Measurements from ENCODE around the gene CCDC7.
"Not testable (repeated sequence)": the region's sequence is repeated elsewhere in the genome, so short reads cannot be mapped to it uniquely, and the experiment has no call there.

DNA sequence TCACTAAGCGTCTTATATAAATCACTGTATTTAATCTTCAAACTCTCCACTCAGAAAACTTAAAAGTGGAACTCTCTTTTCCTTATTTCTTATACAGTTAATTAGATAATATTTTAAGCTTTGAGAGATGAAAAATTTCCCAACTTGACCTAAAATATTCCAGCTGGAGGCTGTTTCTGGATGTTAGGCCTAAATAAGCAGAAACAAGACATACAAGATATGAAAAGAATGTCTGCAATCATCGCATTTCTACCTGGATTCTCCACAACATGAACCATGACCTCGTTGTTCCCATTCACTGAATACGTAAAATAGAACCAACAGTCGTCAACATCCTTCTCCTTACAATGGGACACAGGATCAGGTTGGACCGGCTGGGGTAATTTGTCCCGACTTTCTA lies 464.0 kb downstream of the CCDC7 start:
- TF ChIP-seq, protein P1, sequence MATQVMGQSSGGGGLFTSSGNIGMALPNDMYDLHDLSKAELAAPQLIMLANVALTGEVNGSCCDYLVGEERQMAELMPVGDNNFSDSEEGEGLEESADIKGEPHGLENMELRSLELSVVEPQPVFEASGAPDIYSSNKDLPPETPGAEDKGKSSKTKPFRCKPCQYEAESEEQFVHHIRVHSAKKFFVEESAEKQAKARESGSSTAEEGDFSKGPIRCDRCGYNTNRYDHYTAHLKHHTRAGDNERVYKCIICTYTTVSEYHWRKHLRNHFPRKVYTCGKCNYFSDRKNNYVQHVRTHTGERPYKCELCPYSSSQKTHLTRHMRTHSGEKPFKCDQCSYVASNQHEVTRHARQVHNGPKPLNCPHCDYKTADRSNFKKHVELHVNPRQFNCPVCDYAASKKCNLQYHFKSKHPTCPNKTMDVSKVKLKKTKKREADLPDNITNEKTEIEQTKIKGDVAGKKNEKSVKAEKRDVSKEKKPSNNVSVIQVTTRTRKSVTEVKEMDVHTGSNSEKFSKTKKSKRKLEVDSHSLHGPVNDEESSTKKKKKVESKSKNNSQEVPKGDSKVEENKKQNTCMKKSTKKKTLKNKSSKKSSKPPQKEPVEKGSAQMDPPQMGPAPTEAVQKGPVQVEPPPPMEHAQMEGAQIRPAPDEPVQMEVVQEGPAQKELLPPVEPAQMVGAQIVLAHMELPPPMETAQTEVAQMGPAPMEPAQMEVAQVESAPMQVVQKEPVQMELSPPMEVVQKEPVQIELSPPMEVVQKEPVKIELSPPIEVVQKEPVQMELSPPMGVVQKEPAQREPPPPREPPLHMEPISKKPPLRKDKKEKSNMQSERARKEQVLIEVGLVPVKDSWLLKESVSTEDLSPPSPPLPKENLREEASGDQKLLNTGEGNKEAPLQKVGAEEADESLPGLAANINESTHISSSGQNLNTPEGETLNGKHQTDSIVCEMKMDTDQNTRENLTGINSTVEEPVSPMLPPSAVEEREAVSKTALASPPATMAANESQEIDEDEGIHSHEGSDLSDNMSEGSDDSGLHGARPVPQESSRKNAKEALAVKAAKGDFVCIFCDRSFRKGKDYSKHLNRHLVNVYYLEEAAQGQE (IDR thresholded peaks at IDR 0.05; ENCODE audit: low read depth): not testable (repeated sequence)
- not testable (repeated sequence) for TF ChIP-seq RAD21 (IDR thresholded peaks at IDR 0.05; ENCODE audit: low read depth); YY1 (IDR thresholded peaks at IDR 0.05; ENCODE audit: extremely low read depth, insufficient replicate concordance, low read depth, low read length); CEBPB (IDR thresholded peaks at IDR 0.05; ENCODE audit: low read depth); EZH2phosphoT487 (IDR thresholded peaks at IDR 0.05; ENCODE audit: borderline replicate concordance); POLR2A (IDR thresholded peaks at IDR 0.05; ENCODE audit: borderline replicate concordance, extremely low read depth, insufficient read depth, insufficient read length); POLR2AphosphoS5 (IDR thresholded peaks at IDR 0.05; ENCODE audit: low read depth, low read length); SP1 (IDR thresholded peaks at IDR 0.05; ENCODE audit: low read depth); EZH2 (IDR thresholded peaks at IDR 0.05); SIN3A (IDR thresholded peaks at IDR 0.05; ENCODE audit: low read depth)
- TF ChIP-seq, protein P2, sequence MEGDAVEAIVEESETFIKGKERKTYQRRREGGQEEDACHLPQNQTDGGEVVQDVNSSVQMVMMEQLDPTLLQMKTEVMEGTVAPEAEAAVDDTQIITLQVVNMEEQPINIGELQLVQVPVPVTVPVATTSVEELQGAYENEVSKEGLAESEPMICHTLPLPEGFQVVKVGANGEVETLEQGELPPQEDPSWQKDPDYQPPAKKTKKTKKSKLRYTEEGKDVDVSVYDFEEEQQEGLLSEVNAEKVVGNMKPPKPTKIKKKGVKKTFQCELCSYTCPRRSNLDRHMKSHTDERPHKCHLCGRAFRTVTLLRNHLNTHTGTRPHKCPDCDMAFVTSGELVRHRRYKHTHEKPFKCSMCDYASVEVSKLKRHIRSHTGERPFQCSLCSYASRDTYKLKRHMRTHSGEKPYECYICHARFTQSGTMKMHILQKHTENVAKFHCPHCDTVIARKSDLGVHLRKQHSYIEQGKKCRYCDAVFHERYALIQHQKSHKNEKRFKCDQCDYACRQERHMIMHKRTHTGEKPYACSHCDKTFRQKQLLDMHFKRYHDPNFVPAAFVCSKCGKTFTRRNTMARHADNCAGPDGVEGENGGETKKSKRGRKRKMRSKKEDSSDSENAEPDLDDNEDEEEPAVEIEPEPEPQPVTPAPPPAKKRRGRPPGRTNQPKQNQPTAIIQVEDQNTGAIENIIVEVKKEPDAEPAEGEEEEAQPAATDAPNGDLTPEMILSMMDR (IDR thresholded peaks at IDR 0.05 in 2 of 3, conservative IDR thresholded peaks at IDR 0.05 in 1 of 3; ENCODE audit: borderline replicate concordance in 1 of 3, insufficient read depth in 1 of 3, low read depth in 2 of 3, low read length in 2 of 3): not testable (repeated sequence)
- TF ChIP-seq, protein P3, sequence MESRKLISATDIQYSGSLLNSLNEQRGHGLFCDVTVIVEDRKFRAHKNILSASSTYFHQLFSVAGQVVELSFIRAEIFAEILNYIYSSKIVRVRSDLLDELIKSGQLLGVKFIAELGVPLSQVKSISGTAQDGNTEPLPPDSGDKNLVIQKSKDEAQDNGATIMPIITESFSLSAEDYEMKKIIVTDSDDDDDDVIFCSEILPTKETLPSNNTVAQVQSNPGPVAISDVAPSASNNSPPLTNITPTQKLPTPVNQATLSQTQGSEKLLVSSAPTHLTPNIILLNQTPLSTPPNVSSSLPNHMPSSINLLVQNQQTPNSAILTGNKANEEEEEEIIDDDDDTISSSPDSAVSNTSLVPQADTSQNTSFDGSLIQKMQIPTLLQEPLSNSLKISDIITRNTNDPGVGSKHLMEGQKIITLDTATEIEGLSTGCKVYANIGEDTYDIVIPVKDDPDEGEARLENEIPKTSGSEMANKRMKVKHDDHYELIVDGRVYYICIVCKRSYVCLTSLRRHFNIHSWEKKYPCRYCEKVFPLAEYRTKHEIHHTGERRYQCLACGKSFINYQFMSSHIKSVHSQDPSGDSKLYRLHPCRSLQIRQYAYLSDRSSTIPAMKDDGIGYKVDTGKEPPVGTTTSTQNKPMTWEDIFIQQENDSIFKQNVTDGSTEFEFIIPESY (IDR thresholded peaks at IDR 0.05; ENCODE audit: extremely low read depth, insufficient replicate concordance, low read length): not testable (repeated sequence)
- TF ChIP-seq, protein P4, sequence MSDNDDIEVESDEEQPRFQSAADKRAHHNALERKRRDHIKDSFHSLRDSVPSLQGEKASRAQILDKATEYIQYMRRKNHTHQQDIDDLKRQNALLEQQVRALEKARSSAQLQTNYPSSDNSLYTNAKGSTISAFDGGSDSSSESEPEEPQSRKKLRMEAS (IDR thresholded peaks at IDR 0.05): not testable (repeated sequence)
